Keratinocyte (primary cell): ENCODE results near the gene LRRC8D.

Experiments
- CTCF ChIP-seq, 3 experiments: IDR thresholded peaks in 1 of 3; conservative IDR thresholded peaks in 1 of 3; optimal IDR thresholded peaks in 1 of 3; 2 replicates in 2 of 3; 3 replicates in 1 of 3; pipeline versions ENCODE3 to v1.5.1; 2011; ENCODE audit warnings: low read length in 3 of 3, mild to moderate bottlenecking in 3 of 3, moderate library complexity in 2 of 3, control low read depth in 1 of 3, inconsistent platforms in 1 of 3; ENCODE audit not compliant: insufficient read depth in 2 of 3; ENCODE audit errors: extremely low read depth in 1 of 3
- EZH2 ChIP-seq: IDR thresholded peaks from one replicate; pipeline ENCODE4 v1.6.1; 2012; ENCODE audit warnings: inconsistent platforms, mild to moderate bottlenecking, low read length, moderate library complexity

GRCh38 chr1:89791064-89791726 lies 29.6 kb upstream of the LRRC8D start:
- TF ChIP-seq CTCF (optimal IDR thresholded peaks at IDR 0.05 in 1 of 3, IDR thresholded peaks at IDR 0.05 in 1 of 3, conservative IDR thresholded peaks at IDR 0.05 in 1 of 3; ENCODE audit: extremely low read depth in 1 of 3, insufficient read depth in 2 of 3, low read length in 3 of 3), result no peak
- TF ChIP-seq EZH2, result no peak
